NCI-H187 (cell line): Measurements from ENCODE around the gene GRB7.
"Not testable (repeated sequence)": the region's sequence is repeated elsewhere in the genome, so short reads cannot be mapped to it uniquely, and the experiment has no call there.

Source experiments
- DNase-seq, 2 experiments: peaks; one replicate each; lab custom pipeline; 2025; lab: John Stamatoyannopoulos, UW

GRB7 gene

GRCh38 chr17:39709319-39709997, 28.3 kb upstream of the GRB7 start:
- no peak for DNase-seq

- DNase-seq, result no peak
Measured at GRCh38 chr17:39709998-39710964, 27.5 kb upstream of the GRB7 start.

- not testable (repeated sequence) for DNase-seq
Measured at GRCh38 chr17:39711071-39711470, 26.7 kb upstream of the GRB7 start.

DNA sequence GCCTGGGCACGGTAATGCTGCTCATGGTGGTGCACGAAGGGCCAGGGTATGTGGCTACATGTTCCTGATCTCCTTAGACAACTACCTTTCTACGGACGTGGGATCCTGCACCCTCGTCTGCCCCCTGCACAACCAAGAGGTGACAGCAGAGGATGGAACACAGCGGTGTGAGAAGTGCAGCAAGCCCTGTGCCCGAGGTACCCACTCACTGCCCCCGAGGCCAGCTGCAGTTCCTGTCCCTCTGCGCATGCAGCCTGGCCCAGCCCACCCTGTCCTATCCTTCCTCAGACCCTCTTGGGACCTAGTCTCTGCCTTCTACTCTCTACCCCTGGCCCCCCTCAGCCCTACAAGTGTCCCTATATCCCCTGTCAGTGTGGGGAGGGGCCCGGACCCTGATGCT, 25.9 kb upstream of the GRB7 start:
- no peak for DNase-seq

DNA sequence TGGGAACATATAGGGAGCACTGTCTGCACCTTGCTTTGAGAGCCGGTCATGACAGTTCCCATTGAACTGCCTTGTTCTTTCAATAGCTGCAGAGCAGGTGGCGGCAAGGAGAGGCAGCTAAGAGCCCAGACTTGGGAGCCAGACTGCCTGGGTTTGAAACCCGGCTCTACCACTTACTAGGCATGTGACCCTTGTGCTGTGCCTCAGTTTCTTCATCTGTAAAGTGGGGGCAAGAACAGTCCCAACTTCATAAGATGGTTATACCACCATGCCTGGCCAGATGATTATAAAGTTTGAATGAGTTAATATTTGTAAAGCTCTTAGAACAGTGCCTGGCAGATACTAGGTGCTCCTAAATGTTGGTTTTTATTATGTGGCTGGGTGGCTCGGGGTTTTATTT, 23.5 kb upstream of the GRB7 start:
- DNase-seq, result no peak

GRCh38 chr17:39715375-39716072, 22.2 kb upstream of the GRB7 start:
- no peak for DNase-seq

- DNase-seq, result no peak
Measured at GRCh38 chr17:39716073-39716818, 21.5 kb upstream of the GRB7 start.

GRCh38 chr17:39716879-39717536, 20.7 kb upstream of the GRB7 start:
- DNase-seq, result no peak

DNA sequence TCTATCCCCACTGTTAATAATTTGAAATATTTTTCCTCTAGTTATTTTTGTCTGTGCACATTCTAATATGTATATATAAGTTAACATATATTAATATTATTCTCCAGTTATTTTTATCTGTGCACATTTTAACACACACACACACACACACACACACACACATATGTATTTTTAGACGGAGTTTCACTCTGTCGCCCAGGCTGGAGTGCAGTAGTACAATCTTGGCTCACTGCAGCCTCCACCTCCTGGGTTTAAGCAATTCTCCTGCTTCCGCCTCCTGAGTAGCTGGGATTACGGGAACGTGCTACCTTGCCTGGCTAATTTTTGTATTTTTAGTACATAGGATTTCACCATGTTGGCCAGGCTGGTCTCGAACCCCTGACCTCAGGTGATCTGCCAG, 20.1 kb upstream of the GRB7 start:
- no peak for DNase-seq

DNA sequence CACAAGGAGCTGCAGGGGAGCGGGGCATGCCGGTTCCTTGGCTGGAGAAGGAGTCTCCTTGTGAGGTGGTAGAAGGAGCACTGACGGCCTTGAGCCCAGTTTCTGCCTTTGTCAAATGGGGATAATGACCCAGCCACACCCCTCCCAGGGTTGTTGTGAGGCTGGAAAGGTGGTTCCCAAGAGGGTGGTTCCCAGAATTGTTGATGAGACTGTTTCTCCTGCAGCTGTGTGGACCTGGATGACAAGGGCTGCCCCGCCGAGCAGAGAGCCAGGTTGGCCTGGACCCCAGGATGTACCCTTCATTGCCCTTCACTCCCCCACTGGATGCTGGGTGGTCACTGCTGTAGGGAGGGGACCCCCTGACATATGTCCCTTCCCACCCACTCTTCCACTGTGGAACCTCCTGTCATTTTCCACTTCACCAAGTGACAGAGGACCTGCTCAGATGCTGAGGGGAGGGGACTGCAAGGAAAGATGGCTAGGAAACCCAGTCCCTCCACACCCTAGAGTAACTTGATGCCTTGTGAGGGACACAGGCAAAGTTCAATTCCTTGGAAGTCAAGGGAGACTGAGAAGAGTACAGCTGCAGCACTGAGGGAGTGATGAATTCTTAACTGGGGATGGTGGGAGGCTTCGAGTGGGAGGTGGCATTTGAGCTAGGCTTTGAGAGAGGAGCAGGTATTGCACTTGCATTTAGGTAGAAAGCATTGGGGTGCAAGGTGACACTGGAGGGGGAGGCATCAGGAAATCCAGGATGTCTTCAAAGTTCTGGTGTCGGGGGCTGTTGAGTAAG, 18.0 kb upstream of the GRB7 start:
- no peak for DNase-seq

DNA sequence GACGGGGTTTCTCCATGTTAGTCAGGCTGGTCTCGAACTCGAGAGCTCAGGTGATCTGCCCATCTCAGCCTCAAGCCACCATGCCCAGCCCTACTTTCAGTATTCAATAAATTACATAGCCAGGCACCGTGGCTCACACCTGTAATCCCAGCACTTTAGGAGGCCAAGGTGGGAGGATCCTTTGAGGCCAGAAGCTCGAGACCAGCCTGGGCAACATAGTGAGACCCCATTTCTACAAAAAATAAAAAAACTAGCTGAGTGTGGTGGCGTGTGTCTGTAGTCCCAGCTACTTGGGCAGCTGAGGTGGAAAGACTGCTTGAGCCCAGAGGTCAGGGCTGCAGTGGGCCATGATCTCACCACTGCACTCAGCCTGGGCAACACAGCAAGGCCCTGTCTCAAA, 15.6 kb upstream of the GRB7 start:
- DNase-seq, result no peak

- DNase-seq, result no peak
Measured at GRCh38 chr17:39722965-39723848, 14.5 kb upstream of the GRB7 start.

GRCh38 chr17:39724731-39725130, 13.0 kb upstream of the GRB7 start:
- DNase-seq, result no peak

DNA sequence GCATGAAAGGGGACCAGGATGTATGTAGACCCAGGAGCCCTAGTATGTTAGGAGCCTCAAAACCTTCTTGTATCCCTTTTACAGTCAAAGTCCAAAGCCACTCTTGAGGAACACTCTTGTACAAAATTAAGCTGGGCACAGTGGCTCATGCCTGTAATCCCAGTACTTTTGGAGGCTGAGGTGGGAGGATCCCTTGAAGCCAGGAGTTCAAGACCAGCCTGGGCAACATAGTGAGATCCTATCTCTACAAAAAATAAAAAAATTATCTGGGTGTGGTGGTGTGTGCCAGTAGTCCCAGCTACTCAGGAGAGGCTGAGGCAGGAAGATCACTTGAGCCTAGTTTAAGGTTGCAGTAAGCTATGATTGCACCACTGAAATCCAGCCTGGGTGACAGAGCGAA, 11.8 kb upstream of the GRB7 start:
- not testable (repeated sequence) for DNase-seq

DNA sequence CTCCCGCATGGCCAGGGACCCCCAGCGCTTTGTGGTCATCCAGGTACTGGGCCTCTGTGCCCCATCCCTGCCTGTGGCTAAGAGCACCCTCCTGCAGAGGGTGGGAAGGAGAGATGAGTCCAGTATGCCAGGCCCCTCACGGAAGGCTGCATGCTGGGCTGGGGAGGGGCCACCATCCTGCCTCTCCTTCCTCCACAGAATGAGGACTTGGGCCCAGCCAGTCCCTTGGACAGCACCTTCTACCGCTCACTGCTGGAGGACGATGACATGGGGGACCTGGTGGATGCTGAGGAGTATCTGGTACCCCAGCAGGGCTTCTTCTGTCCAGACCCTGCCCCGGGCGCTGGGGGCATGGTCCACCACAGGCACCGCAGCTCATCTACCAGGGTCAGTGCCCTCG, 11.1 kb upstream of the GRB7 start:
- no peak for DNase-seq

DNA sequence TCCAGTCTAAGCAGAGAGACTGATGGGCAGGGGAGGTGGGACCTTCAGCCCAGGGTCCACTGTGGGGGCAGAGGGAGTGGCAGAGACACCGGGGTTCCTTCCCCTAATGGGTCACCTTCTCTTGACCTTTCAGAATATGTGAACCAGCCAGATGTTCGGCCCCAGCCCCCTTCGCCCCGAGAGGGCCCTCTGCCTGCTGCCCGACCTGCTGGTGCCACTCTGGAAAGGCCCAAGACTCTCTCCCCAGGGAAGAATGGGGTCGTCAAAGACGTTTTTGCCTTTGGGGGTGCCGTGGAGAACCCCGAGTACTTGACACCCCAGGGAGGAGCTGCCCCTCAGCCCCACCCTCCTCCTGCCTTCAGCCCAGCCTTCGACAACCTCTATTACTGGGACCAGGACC, 10.2 kb upstream of the GRB7 start:
- DNase-seq, result no peak

- DNase-seq, result no peak
Measured at GRCh38 chr17:39729280-39729851, 8.4 kb upstream of the GRB7 start.

GRCh38 chr17:39730095-39730921, 7.4 kb upstream of the GRB7 start, which contains the start of gene MIEN1:
Gene MIEN1, minus strand, starts transcription at chr17:39730532. Its CDS starts 37 bp downstream, at chr17:39730495.
- peak; percentile 57 to 66 for DNase-seq
